Daoy (cell line): ENCODE results near the gene EFR3B. TPM values are rescaled to one million over a fixed set of nuclear protein-coding genes. Genes with fewer than 3 reads are reported as not detected.

Source experiments
- DNase-seq: peaks from one replicate; pipeline ENCODE4 v3.0.0-alpha.2; 2015; ENCODE audit warnings: low read depth
- total RNA-seq: library from RNA; depleted of rRNA; stranded (reverse); fragments of >200 nt; shearing (Covaris generic); gene quantifications from 2 replicates; pipeline ENCODE4 v1.2.3, GENCODE V29; 2014; rRNA removed

EFR3B gene
- total RNA-seq, 1 experiment from 2014 or later, result 4.3 TPM

GRCh38 chr2:25184254-25184653, 142.4 kb downstream of the EFR3B start:
- DNase-seq, result no peak

DNA sequence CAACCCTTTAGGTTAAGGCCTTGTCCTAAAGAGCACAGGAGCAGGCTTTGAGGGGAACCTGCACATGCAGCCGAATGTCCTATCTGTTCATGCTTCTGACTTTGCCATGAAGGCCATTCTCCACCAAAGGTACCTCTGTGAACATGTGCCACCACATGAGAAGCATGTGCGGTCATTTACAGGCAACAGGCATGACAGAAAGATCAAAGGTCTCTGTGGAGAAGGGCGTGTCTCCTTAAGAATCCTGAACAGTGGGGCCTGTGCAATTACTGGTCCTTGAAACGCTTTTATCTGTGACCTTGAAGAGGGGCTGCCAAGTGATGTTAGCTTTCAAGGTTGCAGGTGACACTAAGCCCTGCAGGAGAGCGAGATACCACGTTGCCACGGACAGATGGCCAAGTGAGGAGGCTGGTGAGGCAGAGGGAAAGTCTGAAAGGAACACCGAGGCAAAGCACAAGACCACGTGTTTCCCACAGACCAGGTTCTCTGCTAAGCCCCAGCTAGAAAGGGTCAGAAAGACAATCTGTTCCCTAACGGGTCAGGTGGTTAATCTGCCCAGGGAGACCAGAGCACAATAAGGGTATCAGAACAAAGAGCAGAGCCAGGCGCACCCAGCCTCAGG, 146.0 kb downstream of the EFR3B start:
- DNase-seq, result no peak

DNA sequence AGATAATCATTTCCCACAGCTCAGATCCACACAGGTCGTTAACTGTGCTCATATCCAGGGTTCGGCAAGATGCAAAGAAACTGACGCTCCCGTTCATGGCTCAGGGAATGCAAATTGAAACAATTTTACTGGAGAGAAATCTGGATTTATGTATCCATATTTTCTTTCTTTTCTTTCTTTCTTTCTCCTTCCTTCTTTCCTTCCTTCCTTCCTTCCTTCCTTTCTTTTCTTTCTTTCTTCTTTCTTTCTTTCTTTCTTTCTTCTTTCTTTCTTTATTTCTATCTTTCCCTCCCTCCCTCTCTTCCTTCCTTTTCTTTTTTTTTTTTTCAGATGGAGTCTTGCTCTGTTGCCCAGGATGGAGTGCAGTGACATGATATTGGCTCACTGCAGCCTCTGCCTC, 146.5 kb downstream of the EFR3B start:
- DNase-seq, result no peak

GRCh38 chr2:25190536-25190935, 148.7 kb downstream of the EFR3B start:
- DNase-seq, result no peak

DNA sequence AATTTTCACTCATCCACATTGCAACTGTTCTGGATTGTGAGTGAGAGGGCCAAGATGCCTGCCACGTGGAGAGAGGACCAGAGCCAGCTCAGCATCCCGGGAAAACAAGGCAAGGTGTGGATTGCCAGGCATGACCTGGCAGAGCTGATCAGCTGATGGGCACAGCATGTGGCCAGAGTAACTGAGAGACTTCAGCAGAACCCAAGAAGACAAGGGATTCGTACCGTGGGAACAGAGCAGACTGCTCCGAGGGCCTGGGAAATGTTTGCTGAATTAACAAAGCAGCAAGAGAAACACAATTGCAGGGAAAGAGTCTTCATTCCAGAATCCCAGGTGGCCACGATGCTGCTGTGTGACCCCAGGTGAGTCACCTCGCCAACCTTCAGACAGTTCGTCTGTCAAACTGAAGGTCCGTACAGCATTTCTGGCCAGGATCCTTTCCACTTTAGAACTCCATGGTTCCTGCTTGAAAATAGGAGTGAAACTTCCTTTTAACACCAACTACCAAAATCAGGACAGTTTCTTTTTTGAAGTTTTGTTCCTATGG, 152.8 kb downstream of the EFR3B start:
- DNase-seq, result no peak

DNA sequence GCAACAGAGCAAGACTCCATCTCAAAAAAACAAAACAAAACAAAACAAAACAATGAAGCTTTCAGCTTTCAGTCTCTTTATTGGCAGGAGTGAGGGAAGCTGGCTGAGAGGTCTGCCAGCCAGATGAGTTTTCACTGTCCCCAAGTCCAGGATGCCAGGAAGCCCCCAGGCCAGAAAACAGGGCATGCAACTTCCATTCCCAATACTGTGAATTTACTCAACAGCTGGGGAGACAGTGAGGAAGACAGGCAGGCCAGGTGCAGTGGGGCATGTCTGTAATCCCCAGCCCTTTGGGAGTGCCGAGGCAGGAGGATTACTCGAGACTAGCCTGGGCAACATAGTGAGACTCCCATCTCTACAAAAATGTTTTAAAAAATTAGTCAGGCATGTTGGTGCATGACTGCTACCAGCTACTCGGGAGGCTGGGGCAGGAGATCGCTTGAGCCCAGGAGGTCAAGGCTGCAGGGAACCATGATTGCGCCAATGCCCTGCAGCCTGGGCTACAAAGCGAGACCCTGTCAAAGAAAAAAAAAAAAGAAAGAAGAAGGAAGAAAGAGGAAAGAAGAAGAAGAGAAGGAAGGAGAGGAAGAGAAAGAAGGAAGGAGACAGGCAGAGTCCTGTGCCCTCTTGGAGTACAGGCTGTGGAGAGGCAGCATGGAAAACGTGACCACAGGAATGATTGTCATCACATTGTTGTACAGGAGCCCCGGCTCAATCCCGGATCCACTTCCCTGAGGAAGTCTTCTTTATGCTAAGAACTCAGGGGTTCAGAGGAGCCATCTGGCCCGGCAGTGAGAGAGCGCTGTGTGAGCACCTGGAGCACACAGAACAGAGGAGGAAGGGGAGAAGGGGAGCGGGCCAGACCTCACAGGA, 155.7 kb downstream of the EFR3B start:
- no peak for DNase-seq

DNA sequence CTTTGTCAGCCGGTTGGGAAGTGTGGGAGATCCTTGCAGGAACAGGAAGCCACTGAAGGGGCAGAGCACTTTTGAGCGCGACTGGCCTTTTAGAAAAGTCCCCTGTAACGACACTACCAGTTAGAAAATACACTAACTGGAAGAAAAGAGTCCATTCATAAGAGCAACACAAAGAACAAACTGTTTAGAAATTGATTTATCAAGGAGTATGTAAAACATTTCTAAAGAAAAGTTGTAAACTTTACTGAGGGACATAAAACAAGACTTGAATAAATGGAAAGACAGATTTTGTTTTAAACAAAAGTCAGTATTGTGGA, 156.3 kb downstream of the EFR3B start:
- DNase-seq, result no peak

GRCh38 chr2:25198576-25198975, 156.7 kb downstream of the EFR3B start:
- DNase-seq, result no peak

DNA sequence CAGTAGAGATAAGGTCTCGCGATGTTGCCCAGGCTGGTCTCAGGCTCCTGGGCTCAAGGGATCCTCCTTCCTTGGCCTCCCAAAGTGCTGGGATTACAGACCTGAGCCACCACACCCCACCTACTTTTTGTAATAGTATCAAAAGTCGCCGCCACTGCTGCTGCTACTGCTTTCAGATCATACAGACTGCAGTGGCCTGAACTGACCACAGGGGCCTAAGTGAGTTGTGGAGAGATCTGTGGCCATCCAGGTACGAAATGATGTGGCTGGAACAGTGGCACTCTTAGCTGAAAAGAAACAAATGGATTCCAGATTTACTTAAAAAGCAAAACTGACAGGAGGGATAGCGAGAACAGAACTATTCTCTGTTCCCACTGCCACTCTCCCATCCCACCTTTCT, 159.4 kb downstream of the EFR3B start:
- DNase-seq, result no peak

DNA sequence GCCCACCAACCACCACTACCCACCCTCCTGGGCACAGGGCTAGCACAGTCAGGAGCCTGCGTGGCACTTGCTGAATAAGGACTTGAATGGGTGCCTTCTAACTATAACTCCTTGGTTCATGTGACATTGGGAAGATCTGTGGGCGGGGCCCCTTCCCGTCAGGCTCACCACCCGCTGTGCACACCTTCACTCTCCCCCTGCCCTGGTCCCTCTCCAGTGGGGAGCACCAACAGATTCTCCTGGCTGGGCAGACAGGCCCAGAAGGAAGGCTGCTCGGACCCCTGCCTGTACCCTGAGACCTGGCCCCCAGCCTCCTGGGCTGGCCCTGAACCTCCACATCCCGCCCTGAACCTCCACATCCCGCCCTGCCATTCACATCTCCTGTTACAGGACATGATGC, 159.9 kb downstream of the EFR3B start:
- no peak for DNase-seq

GRCh38 chr2:25202275-25202674, 160.4 kb downstream of the EFR3B start:
- no peak for DNase-seq

GRCh38 chr2:25204190-25204838, 162.4 kb downstream of the EFR3B start:
- DNase-seq, result no peak

DNA sequence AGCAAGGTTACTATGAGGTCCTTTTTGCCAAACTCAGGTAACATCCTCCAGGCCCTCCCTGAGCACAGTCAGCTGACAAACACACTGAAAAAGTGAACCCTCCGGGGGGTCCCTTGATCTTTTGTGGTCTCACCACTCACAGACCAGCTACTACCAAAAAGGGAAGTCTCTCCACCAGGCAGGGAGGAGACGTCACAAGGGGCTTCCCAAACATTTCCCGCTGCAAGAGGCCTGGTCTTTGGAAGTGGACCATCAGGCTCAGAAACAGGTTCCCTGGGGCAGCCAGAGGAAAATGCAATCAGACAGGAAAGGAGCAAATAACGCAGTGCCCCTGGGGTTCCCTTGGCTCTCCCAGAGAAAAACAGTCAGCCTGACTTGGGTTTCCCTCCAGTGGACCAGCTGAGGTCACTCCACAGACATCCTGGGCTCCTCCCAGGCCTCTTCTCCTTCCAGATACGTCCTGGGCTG, 165.2 kb downstream of the EFR3B start:
- DNase-seq, result no peak

Other genes with a start within 250 kb of the EFR3B start
- gene PTRHD1, start 248.7 kb upstream of the EFR3B start, total RNA-seq, result 41.0 and 46.4 TPM in 2 replicates
- 42.1 and 60.1 TPM in 2 replicates for gene CENPO, start 248.7 kb upstream of the EFR3B start, total RNA-seq
- gene ADCY3, start 121.8 kb upstream of the EFR3B start, total RNA-seq, result 15.4 and 16.4 TPM in 2 replicates
- 2.3 and 6.2 TPM in 2 replicates for gene DNAJC27, start 70.1 kb upstream of the EFR3B start, total RNA-seq
- gene POMC, start 126.5 kb downstream of the EFR3B start, total RNA-seq, result 0.34 TPM in 1 of 2 replicates, not detected in the other